HepG2 (cell line): ENCODE data around the gene SPAG4. TPM values are rescaled to one million over a fixed set of nuclear protein-coding genes. Genes with fewer than 3 reads are reported as not detected.

ENCODE experiments used
- ATAC-seq: fragments of 200-7000 bp; cut with Tn5 transposase; 3 replicates; pipeline ENCODE4 v1.9.1; 2020; ENCODE audit warnings: mild to moderate bottlenecking, moderate library complexity
- BruUV-seq: library from RNA; stranded (reverse); fragments of 400-500 nt; replicated peaks from 2 replicates; lab custom pipeline; 2021; lab: Mats Ljungman, UMichigan
- CTCF ChIA-PET: fragments of 300-600 bp; formaldehyde crosslinking; extraction: SDS; loops from one replicate; lab custom pipeline; 2021; ENCODE audit warnings: low total read pairs, inconsistent platforms, low intra/inter-chr PET ratio; lab: Yijun Ruan, JAX
- POLR2A ChIA-PET: fragments of 350-600 bp; sonication (Branson Sonifier 250); formaldehyde crosslinking; loops from one replicate; lab custom pipeline; 2020; ENCODE audit warnings: antibody characterized with exemption, inconsistent platforms; lab: Yijun Ruan, JAX
- DNase-seq: peaks from one replicate; pipeline ENCODE4 v3.0.0-alpha.2; 2015; ENCODE audit warnings: low spot score
- FAIRE-seq: peaks from 3 replicates; lab custom pipeline; 2011; peaks lifted over from hg19 to GRCh38; lab: Jason Lieb, UNC
- H2AFZ ChIP-seq: one replicate; pipeline ENCODE4 v1.6.1; 2011; ENCODE audit warnings: low read length, inconsistent platforms
- H3K27ac ChIP-seq: fragments of 300-600 bp; 3 replicates; pipeline ENCODE4 v1.8.0; 2011; ENCODE audit warnings: mixed run types, mild to moderate bottlenecking, mixed read lengths, low read length, inconsistent platforms; ENCODE audit not compliant: insufficient read depth; ENCODE audit errors: extremely low read length
- H3K27me3 ChIP-seq, 2 experiments: fragments of 200-600 bp in 1 of 2; 2 replicates in 1 of 2; 3 replicates in 1 of 2; pipeline versions ENCODE4 v1.6.0 to v1.8.0; 2011; ENCODE audit warnings: low read length in 2 of 2, mild to moderate bottlenecking in 2 of 2, moderate library complexity in 2 of 2, inconsistent platforms in 1 of 2; ENCODE audit not compliant: insufficient read depth in 2 of 2, control insufficient read depth in 1 of 2
- H3K36me3 ChIP-seq, 2 experiments: fragments of 200-600 bp in 1 of 2; replicated peaks in 1 of 2; 2 replicates in 1 of 2; 3 replicates in 1 of 2; pipeline versions ENCODE4 v1.5.1 to v1.8.0; 2011; ENCODE audit warnings: low read length in 2 of 2, inconsistent platforms in 1 of 2; ENCODE audit not compliant: insufficient read depth in 2 of 2, control insufficient read depth in 1 of 2
- H3K4me1 ChIP-seq: 2 replicates; pipeline ENCODE4 v1.5.1; 2012; ENCODE audit warnings: low read length, inconsistent platforms; ENCODE audit not compliant: insufficient read depth
- H3K4me2 ChIP-seq: 2 replicates; pipeline ENCODE4 v1.6.0; 2011; ENCODE audit warnings: low read depth, low read length, inconsistent platforms
- H3K4me3 ChIP-seq, 3 experiments: fragments of 200-600 bp in 1 of 3; sonication (generic), shearing (Covaris generic) in 1 of 3; replicated peaks in 1 of 3; 2 replicates each; pipeline ENCODE4 v1.5.1; 2011 to 2016; ENCODE audit warnings: low read length in 3 of 3, inconsistent platforms in 2 of 3, low read depth in 2 of 3, mild to moderate bottlenecking in 2 of 3, control low read depth in 1 of 3, mixed read lengths in 1 of 3; ENCODE audit not compliant: insufficient read depth in 1 of 3
- H3K79me2 ChIP-seq: one replicate; pipeline ENCODE4 v1.6.1; 2011; ENCODE audit warnings: low read length, inconsistent platforms; ENCODE audit not compliant: insufficient read depth
- H3K9ac ChIP-seq: 2 replicates; pipeline ENCODE4 v1.6.0; 2011; ENCODE audit warnings: mild to moderate bottlenecking, low read depth, low read length, inconsistent platforms; ENCODE audit not compliant: insufficient read depth
- H3K9me3 ChIP-seq: 2 replicates; pipeline ENCODE4 v1.5.1; 2012; ENCODE audit warnings: mild to moderate bottlenecking, low read length
- H4K20me1 ChIP-seq: 2 replicates; pipeline ENCODE4 v1.6.0; 2011; ENCODE audit warnings: inconsistent platforms, mild to moderate bottlenecking, low read length, moderate library complexity; ENCODE audit not compliant: insufficient read depth
- CBX2 ChIP-seq, 2 experiments: fragments of 200-600 bp in 1 of 2; sonication (generic); formaldehyde crosslinking in 1 of 2; IDR thresholded peaks; 2 replicates each; pipeline versions ENCODE4 v1.7.0 to v1.8.1; 2018 to 2022; ENCODE audit warnings: low read depth in 2 of 2, low read length in 1 of 2, mild to moderate bottlenecking in 1 of 2, missing genetic modification reagents in 1 of 2
- ETV5 ChIP-seq: IDR thresholded peaks from 2 replicates; pipeline ENCODE4 v1.6.1; 2018; ENCODE audit warnings: missing biosample characterization, missing genetic modification reagents, inconsistent platforms, borderline replicate concordance
- ETV6 ChIP-seq: sonication (generic); formaldehyde crosslinking; conservative IDR thresholded peaks from 2 replicates; pipeline ENCODE4 v1.4.0; 2020; ENCODE audit warnings: missing genetic modification reagents
- FOSL2 ChIP-seq: sonication (generic); formaldehyde crosslinking; IDR thresholded peaks from 2 replicates; pipeline ENCODE4 v1.4.0; 2020; ENCODE audit warnings: missing genetic modification reagents
- FOXA1 ChIP-seq, 2 experiments: fragments of 450-650 bp in 1 of 2; sonication (generic) in 1 of 2; formaldehyde crosslinking in 1 of 2; IDR thresholded peaks; 2 replicates each; pipeline versions ENCODE4 v1.4.0 to v1.6.1; 2016 to 2020; ENCODE audit warnings: missing genetic modification reagents in 1 of 2
- HES4 ChIP-seq: sonication (generic); formaldehyde crosslinking; IDR thresholded peaks from 2 replicates; pipeline ENCODE4 v1.9.0; 2021; ENCODE audit warnings: mild to moderate bottlenecking, missing genetic modification reagents, borderline replicate concordance
- KDM2A ChIP-seq: sonication (generic); formaldehyde crosslinking; IDR thresholded peaks from 2 replicates; pipeline ENCODE4 v1.4.0; 2020; ENCODE audit warnings: low read depth, missing genetic modification reagents, borderline replicate concordance
- KLF15 ChIP-seq: sonication (generic); formaldehyde crosslinking; IDR thresholded peaks from 2 replicates; pipeline ENCODE4 v1.8.1; 2023; ENCODE audit warnings: borderline replicate concordance, mild to moderate bottlenecking, inconsistent platforms, missing genetic modification reagents, mixed read lengths
- LCORL ChIP-seq, 2 experiments: fragments of 450-650 bp in 1 of 2; sonication (generic) in 1 of 2; formaldehyde crosslinking in 1 of 2; IDR thresholded peaks; 2 replicates each; pipeline versions ENCODE4 v1.5.0 to v1.6.1; 2017 to 2020; ENCODE audit warnings: antibody characterized with exemption in 1 of 2, missing genetic modification reagents in 1 of 2
- MIXL1 ChIP-seq: IDR thresholded peaks from 2 replicates; pipeline ENCODE4 v1.6.1; 2016
- POLR2A ChIP-seq, 2 experiments: IDR thresholded peaks; 2 replicates each; pipeline ENCODE4 v1.6.1; 2011; ENCODE audit warnings: low read depth in 2 of 2, low read length in 2 of 2, mild to moderate bottlenecking in 1 of 2, moderate library complexity in 1 of 2; ENCODE audit not compliant: insufficient read depth in 1 of 2
- POLR2G ChIP-seq: fragments of 200-400 bp; formaldehyde crosslinking; IDR thresholded peaks from 2 replicates; pipeline ENCODE4 v1.6.1; 2018; ENCODE audit warnings: mild to moderate bottlenecking, low read depth, low read length, moderate library complexity
- PTBP1 ChIP-seq: fragments of 200-400 bp; formaldehyde crosslinking; IDR thresholded peaks from 2 replicates; pipeline ENCODE4 v1.6.1; 2018; ENCODE audit warnings: low read length, low read depth; ENCODE audit not compliant: poor library complexity, severe bottlenecking
- SAP130 ChIP-seq: IDR thresholded peaks from 2 replicates; pipeline ENCODE4 v1.6.1; 2016; ENCODE audit warnings: low read depth
- THAP7 ChIP-seq: sonication (generic); formaldehyde crosslinking; IDR thresholded peaks from 2 replicates; pipeline ENCODE4 v1.8.1; 2023; ENCODE audit warnings: mild to moderate bottlenecking, missing genetic modification reagents
- TOE1 ChIP-seq: sonication (generic); formaldehyde crosslinking; IDR thresholded peaks from 2 replicates; pipeline ENCODE4 v1.4.0; 2020; ENCODE audit warnings: mild to moderate bottlenecking, missing genetic modification reagents
- ZNF264 ChIP-seq: sonication (generic); formaldehyde crosslinking; IDR thresholded peaks from 2 replicates; pipeline ENCODE4 v1.4.0; 2020; ENCODE audit warnings: missing genetic modification reagents
- ZNF576 ChIP-seq: sonication (generic); formaldehyde crosslinking; IDR thresholded peaks from 2 replicates; pipeline ENCODE4 v1.4.0; 2020; ENCODE audit warnings: mild to moderate bottlenecking, missing genetic modification reagents
- ZNF703 ChIP-seq: sonication (generic); formaldehyde crosslinking; IDR thresholded peaks from 2 replicates; pipeline ENCODE4 v1.5.1; 2020; ENCODE audit warnings: missing genetic modification reagents, mild to moderate bottlenecking, moderate library complexity, borderline replicate concordance
- ZNF790 ChIP-seq: sonication (generic); formaldehyde crosslinking; IDR thresholded peaks from 2 replicates; pipeline ENCODE4 v1.8.0; 2022; ENCODE audit warnings: missing genetic modification reagents, mild to moderate bottlenecking, borderline replicate concordance
- WGBS: methylation state at CpG from one replicate; pipeline ENCODE4 v1.1.6; 2017; ENCODE audit warnings: low lambda C conversion rate; 5-methylcytosine and 5-hydroxymethylcytosine counted together
- in situ Hi-C: cut with HindIII; loops from 2 replicates; pipeline ENCODE4 v1.10.0; 2017; ENCODE audit warnings: low pct_unique_long_range_greater_than_20kb; ENCODE audit not compliant: extremely low pct_ligation_motif_present
- intact Hi-C: fragments of 100-400 bp; cut with micrococcal nuclease; formaldehyde crosslinking; loops from one replicate; pipeline ENCODE4 v1.10.0; 2022; ENCODE audit not compliant: unreplicated experiment
- polyA plus RNA-seq, 8 experiments: library from polyadenylated mRNA; depleted of rRNA in 3 of 8; stranded (reverse) in 7 of 8; unstranded in 1 of 8; fragments of >200 nt; fragmentation: Illumina TruSeq in 4 of 8; extraction: Trizol in 4 of 8; gene quantifications; 2 replicates each; pipeline versions ENCODE4 v1.2.1 to v1.2.3, GENCODE V29; 2011 to 2016; ENCODE audit warnings: low read depth in 4 of 8, missing spikeins in 1 of 8, mixed read lengths in 1 of 8; ENCODE audit not compliant: insufficient read depth in 1 of 8
- total RNA-seq, 5 experiments: library from RNA; depleted of rRNA; stranded (reverse); fragments of >200 nt; fragmentation: Illumina TruSeq; extraction: Trizol; gene quantifications; 2 replicates each; pipeline ENCODE4 v1.2.3, GENCODE V29; 2016; ENCODE audit warnings: low read depth in 1 of 5

SPAG4 gene
- total and polyA plus RNA-seq, 2 of the 13 experiments (the other 11 are each of a cell fraction or from before 2014, with no cell fraction given): 5.8 to 137 TPM

DNA sequence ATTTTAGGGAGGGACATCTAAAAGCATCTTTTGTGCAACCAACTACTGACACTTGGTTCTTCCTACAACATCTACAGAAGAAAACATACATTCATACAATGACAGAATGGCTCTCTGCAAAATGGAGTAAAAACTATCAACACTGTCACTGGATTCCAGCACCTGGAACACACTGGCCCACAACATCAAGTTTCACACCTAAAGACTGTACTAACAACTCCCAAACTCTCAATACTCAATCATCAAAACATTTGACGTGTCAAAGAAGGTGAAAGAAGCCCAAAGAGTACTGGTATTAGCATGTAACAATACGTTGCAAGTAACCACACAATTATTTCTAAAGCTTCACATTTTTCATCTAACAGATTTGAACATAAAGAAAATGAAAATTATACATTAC is 46.9 kb downstream of the SPAG4 start (continued):
- no peak for TF ChIP-seq ZNF703
- no peak for TF ChIP-seq ZNF790

GRCh38 chr20:35663516-35664465 is 48.2 kb downstream of the SPAG4 start:
- Histone ChIP-seq H3K4me1 (peaks cover 50% of the 10 kb centered on the region), H2AFZ (no peak overlapping the region), H4K20me1 (peaks cover 53% of the 10 kb centered on the region), H3K27me3 (no peaks in the 10 kb centered on the region; a peak in 1 of 5 replicates), H3K36me3 (0 out of 5 replicates have a peak, but pooled peaks cover 0 to 5% of the 10 kb centered on the region in 2 experiments), H3K27ac (peak overlapping the region; percentile 90), H3K9me3 (no peaks in the 10 kb centered on the region), H3K4me2 (peak overlapping the region; percentile 95), H3K79me2 (peaks cover 60% of the 10 kb centered on the region), H3K4me3 (peak overlapping the region; percentile 76 to 99 (median 79)), H3K9ac (peak overlapping the region; percentile 99)
- ATAC-seq: peak; percentile 34
- under 1% methylated on average over 28 of the region's 28 CpGs for WGBS
- no TSS peak for BruUV-seq
- FAIRE-seq: no peak
- CTCF ChIA-PET: no interaction called here
- POLR2A ChIA-PET: interaction anchor here (0.6 to 4.6 kb wide), 31 partner anchors 9 to 291 kb away, joined by 3 to 73 read pairs (median 4); partner anchors contain the start of genes CEP250, ERGIC3, NFS1 and PHF20
- peak; percentile 61 for DNase-seq
- in situ Hi-C loops: loop anchor here (5.0 kb wide), 1 partner anchor 46 kb away; the partner anchor contains the start of gene SPAG4
- intact Hi-C loops: loop anchor here (2.0 kb wide), 2 partner anchors 35 to 47 kb away; partner anchors contain the start of genes NFS1 and ROMO1
- TF ChIP-seq POLR2A (IDR thresholded peaks at IDR 0.05; ENCODE audit: insufficient read depth in 1 of 2, low read depth in 2 of 2, low read length in 2 of 2): peak in 1 of 2 experiments; percentile 72; a peak in 3 of 4 replicates
- no peak; the same call in 1 of the 2 replicates for TF ChIP-seq ZNF264 (CRISPR knock-in tag)
- no peak for TF ChIP-seq ZNF576 (CRISPR knock-in tag)
- no peak for TF ChIP-seq TOE1 (CRISPR knock-in tag)
- 0 out of 2 replicates have a peak, but pooled peaks have one; percentile 47 for TF ChIP-seq THAP7
- peak; percentile 2; the same call in 1 of the 2 replicates for TF ChIP-seq FOSL2 (CRISPR knock-in tag)
- no peak for TF ChIP-seq HES4 (CRISPR knock-in tag)
- peak; percentile 81 for TF ChIP-seq SAP130
- TF ChIP-seq POLR2G: peak; percentile 21
- TF ChIP-seq KDM2A (CRISPR knock-in tag): no peak
- TF ChIP-seq PTBP1: peak; percentile 59
- no peak for TF ChIP-seq LCORL (IDR thresholded peaks at IDR 0.05)
- peak; percentile 18; the same call in 1 of the 2 replicates for TF ChIP-seq LCORL (CRISPR knock-in tag; IDR thresholded peaks at IDR 0.05)
- no peak for TF ChIP-seq CBX2 (IDR thresholded peaks at IDR 0.05; ENCODE audit: low read depth, low read length)
- TF ChIP-seq CBX2 (CRISPR knock-in tag; IDR thresholded peaks at IDR 0.05; ENCODE audit: low read depth): no peak
- peak; percentile 81 for TF ChIP-seq ETV6
- peak; percentile 60; the same call in 1 of the 2 replicates for TF ChIP-seq MIXL1
- TF ChIP-seq ETV5 (CRISPR knock-in tag): peak; percentile 19; the same call in 1 of the 2 replicates
- TF ChIP-seq FOXA1 (IDR thresholded peaks at IDR 0.05): no peak
- 0 out of 2 replicates have a peak, but pooled peaks have one; percentile 2 for TF ChIP-seq FOXA1 (CRISPR knock-in tag; IDR thresholded peaks at IDR 0.05)
- TF ChIP-seq KLF15 (CRISPR knock-in tag): peak; percentile 47; the same call in 1 of the 2 replicates
